Nephron (organoid): ENCODE results near the gene LGALS12.
A peak's percentile ranks its signal among the peaks of the same experiment; 100 is the strongest.

Experiments
- H3K27ac Mint-ChIP-seq, 3 experiments: 2 replicates each; pipeline ENCODE4 v1.8.0; 2020; ENCODE audit warnings: mixed read lengths in 3 of 3, mild to moderate bottlenecking in 2 of 3, moderate library complexity in 1 of 3
- H3K27me3 Mint-ChIP-seq: 2 replicates; pipeline ENCODE4 v1.8.0; 2021; ENCODE audit warnings: low read depth, mild to moderate bottlenecking, moderate library complexity, mixed read lengths
- H3K36me3 Mint-ChIP-seq: 2 replicates; pipeline ENCODE4 v1.8.0; 2020; ENCODE audit warnings: low read depth, mixed read lengths
- H3K4me1 Mint-ChIP-seq: 2 replicates; pipeline ENCODE4 v1.8.0; 2020; ENCODE audit warnings: mixed read lengths
- H3K4me3 Mint-ChIP-seq, 3 experiments: 2 replicates each; pipeline ENCODE4 v1.8.0; 2020; ENCODE audit warnings: mild to moderate bottlenecking in 3 of 3, mixed read lengths in 3 of 3, moderate library complexity in 2 of 3
- H3K9me3 Mint-ChIP-seq: 2 replicates; pipeline ENCODE4 v1.8.0; 2020; ENCODE audit warnings: mixed read lengths
- CTCF ChIP-seq, 3 experiments: fragments of 200-600 bp; sonication (generic); IDR thresholded peaks; one replicate each; pipeline ENCODE4 v1.5.0; 2021; ENCODE audit warnings: antibody characterized with exemption in 3 of 3; ENCODE audit not compliant: unreplicated experiment in 3 of 3

Gene LGALS12

GRCh38 chr11:63504933-63505586 is 824 bp upstream of the LGALS12 start:
- Mint-ChIP-seq H3K4me3 (no peak overlapping the region), H3K9me3 (peaks cover 8% of the 10 kb centered on the region), H3K36me3 (no peaks in the 10 kb centered on the region), H3K27me3 (peaks cover 11% of the 10 kb centered on the region), H3K4me1 (no peaks in the 10 kb centered on the region), H3K27ac (no peak overlapping the region)
- no peak for TF ChIP-seq CTCF (IDR thresholded peaks at IDR 0.05; ENCODE audit: unreplicated experiment in 3 of 3)

GRCh38 chr11:63506876-63507275 is 992 bp downstream of the LGALS12 start:
- Mint-ChIP-seq H3K36me3 (no peaks in the 10 kb centered on the region), H3K4me3 (no peak overlapping the region), H3K27ac (no peak overlapping the region), H3K4me1 (peaks cover 5% of the 10 kb centered on the region), H3K9me3 (peaks cover 2% of the 10 kb centered on the region), H3K27me3 (peaks cover 15% of the 10 kb centered on the region)
- TF ChIP-seq CTCF (IDR thresholded peaks at IDR 0.05; ENCODE audit: unreplicated experiment in 3 of 3) = no peak

- Mint-ChIP-seq H3K4me1 (peaks cover 5% of the 10 kb centered on the region), H3K27me3 (peaks cover 15% of the 10 kb centered on the region), H3K4me3 (no peak overlapping the region), H3K9me3 (no peaks in the 10 kb centered on the region), H3K36me3 (no peaks in the 10 kb centered on the region), H3K27ac (no peak overlapping the region)
- no peak for TF ChIP-seq CTCF (IDR thresholded peaks at IDR 0.05; ENCODE audit: unreplicated experiment in 3 of 3)
Measured at GRCh38 chr11:63507511-63507910, 1.6 kb downstream of the LGALS12 start.

- Mint-ChIP-seq H3K4me1 (peaks cover 5% of the 10 kb centered on the region), H3K27ac (no peak overlapping the region), H3K4me3 (no peak overlapping the region), H3K9me3 (no peaks in the 10 kb centered on the region), H3K27me3 (peaks cover 15% of the 10 kb centered on the region), H3K36me3 (no peaks in the 10 kb centered on the region)
- no peak for TF ChIP-seq CTCF (IDR thresholded peaks at IDR 0.05; ENCODE audit: unreplicated experiment in 3 of 3)
Measured at GRCh38 chr11:63508009-63508408, 2.1 kb downstream of the LGALS12 start.

GRCh38 chr11:63508745-63509144 is 2.9 kb downstream of the LGALS12 start:
- H3K27me3 Mint-ChIP-seq = peaks cover 14% of the 10 kb centered on the region
- TF ChIP-seq CTCF (IDR thresholded peaks at IDR 0.05; ENCODE audit: unreplicated experiment in 3 of 3) = no peak
- no peaks in the 10 kb centered on the region for H3K36me3 Mint-ChIP-seq

GRCh38 chr11:63510360-63511047 is 4.6 kb downstream of the LGALS12 start:
- H3K27me3 Mint-ChIP-seq = peaks cover 4% of the 10 kb centered on the region
- no peak overlapping the region for H3K4me3 Mint-ChIP-seq
- peak overlapping the region in 1 of 3 experiments; percentile 67 for H3K27ac Mint-ChIP-seq
- H3K4me1 Mint-ChIP-seq = peaks cover 5% of the 10 kb centered on the region
- no peak for TF ChIP-seq CTCF (IDR thresholded peaks at IDR 0.05; ENCODE audit: unreplicated experiment in 3 of 3)
- no peaks in the 10 kb centered on the region for H3K36me3 Mint-ChIP-seq
- no peaks in the 10 kb centered on the region for H3K9me3 Mint-ChIP-seq

More at GRCh38 chr11:63508745-63509144, 2.9 kb downstream of the LGALS12 start:
- Mint-ChIP-seq H3K27ac (no peak overlapping the region), H3K9me3 (no peaks in the 10 kb centered on the region), H3K4me3 (no peak overlapping the region), H3K4me1 (peaks cover 5% of the 10 kb centered on the region)
